HL-60 (cell line): ENCODE data around the gene MBD5.

Experiments used
- GABPA ChIP-seq: IDR thresholded peaks from 2 replicates; pipeline ENCODE4 v1.6.1; 2012; ENCODE audit warnings: low read depth
- TF ChIP-seq, protein P1 (sequence below): IDR thresholded peaks from one replicate; pipeline ENCODE4 v1.5.1; 2011; ENCODE audit warnings: low read length, control low read depth, inconsistent platforms; ENCODE audit not compliant: insufficient read depth

DNA sequence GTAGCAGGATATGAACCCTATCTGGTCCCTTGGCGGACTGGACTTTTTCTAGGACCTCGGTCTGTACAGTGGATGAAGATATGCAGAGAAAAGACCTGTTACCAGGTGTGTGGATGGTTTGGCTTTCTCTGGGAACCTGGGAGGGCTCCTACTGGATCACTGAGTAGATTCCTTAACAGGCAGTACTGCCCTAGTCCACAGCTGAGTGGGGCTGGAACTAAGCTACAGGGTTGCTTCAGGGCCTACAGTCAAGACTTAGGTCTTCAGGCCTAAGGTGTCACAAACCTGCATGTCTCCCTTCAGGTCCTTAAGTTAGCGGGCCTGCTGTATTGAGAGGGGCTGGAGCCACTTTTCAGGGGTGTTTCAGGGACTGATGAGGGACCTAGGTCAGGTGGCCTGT lies 43.2 kb upstream of the MBD5 start:
- TF ChIP-seq, protein P1, sequence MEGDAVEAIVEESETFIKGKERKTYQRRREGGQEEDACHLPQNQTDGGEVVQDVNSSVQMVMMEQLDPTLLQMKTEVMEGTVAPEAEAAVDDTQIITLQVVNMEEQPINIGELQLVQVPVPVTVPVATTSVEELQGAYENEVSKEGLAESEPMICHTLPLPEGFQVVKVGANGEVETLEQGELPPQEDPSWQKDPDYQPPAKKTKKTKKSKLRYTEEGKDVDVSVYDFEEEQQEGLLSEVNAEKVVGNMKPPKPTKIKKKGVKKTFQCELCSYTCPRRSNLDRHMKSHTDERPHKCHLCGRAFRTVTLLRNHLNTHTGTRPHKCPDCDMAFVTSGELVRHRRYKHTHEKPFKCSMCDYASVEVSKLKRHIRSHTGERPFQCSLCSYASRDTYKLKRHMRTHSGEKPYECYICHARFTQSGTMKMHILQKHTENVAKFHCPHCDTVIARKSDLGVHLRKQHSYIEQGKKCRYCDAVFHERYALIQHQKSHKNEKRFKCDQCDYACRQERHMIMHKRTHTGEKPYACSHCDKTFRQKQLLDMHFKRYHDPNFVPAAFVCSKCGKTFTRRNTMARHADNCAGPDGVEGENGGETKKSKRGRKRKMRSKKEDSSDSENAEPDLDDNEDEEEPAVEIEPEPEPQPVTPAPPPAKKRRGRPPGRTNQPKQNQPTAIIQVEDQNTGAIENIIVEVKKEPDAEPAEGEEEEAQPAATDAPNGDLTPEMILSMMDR: no peak
- TF ChIP-seq GABPA: no peak
